Ramos (cell line): ENCODE measurements around the gene LBR.
"Not testable (repeated sequence)": the region's sequence is repeated elsewhere in the genome, so short reads cannot be mapped to it uniquely, and the experiment has no call there.

ENCODE experiments used
- in situ Hi-C: fragments of 300-500 bp; cut with MboI; formaldehyde crosslinking; loops from one replicate; pipeline ENCODE4 v1.14.3; 2022; ENCODE audit warnings: low sequenced_read_pairs; ENCODE audit not compliant: unreplicated experiment

LBR gene

GRCh38 chr1:225427235-225428067 lies at the start of gene LBR:
Gene LBR (minus strand): TSS chr1:225428038. CDS start chr1:225424075, 3,963 bp downstream.
- in situ Hi-C loops = no loop called here

- in situ Hi-C loops = loop anchor here (5.0 kb wide), 2 partner anchors 290 to 495 kb away; no protein-coding TSS in a partner anchor
These were observed 49.6 kb upstream of the LBR start for GRCh38 chr1:225477296-225477911.

GRCh38 chr1:225476538-225476988 lies 48.7 kb upstream of the LBR start:
- in situ Hi-C loops = loop anchor here (5.0 kb wide), 2 partner anchors 291 to 496 kb away; no protein-coding TSS in a partner anchor

GRCh38 chr1:225476100-225476511 lies 48.3 kb upstream of the LBR start:
- in situ Hi-C loops = loop anchor here (5.0 kb wide), 2 partner anchors 291 to 496 kb away; no protein-coding TSS in a partner anchor

- in situ Hi-C loops = loop anchor here (5.0 kb wide), 2 partner anchors 292 to 497 kb away; no protein-coding TSS in a partner anchor
These were observed 47.4 kb upstream of the LBR start for GRCh38 chr1:225474986-225475820.

- in situ Hi-C loops = no loop called here
These were observed 46.7 kb upstream of the LBR start for GRCh38 chr1:225474439-225474985.

- in situ Hi-C loops = not testable (repeated sequence)
These were observed 46.0 kb upstream of the LBR start for GRCh38 chr1:225473676-225474438.

GRCh38 chr1:225473266-225473665 lies 45.4 kb upstream of the LBR start:
- in situ Hi-C loops = not testable (repeated sequence)

GRCh38 chr1:225471453-225472301 lies 43.8 kb upstream of the LBR start:
- in situ Hi-C loops = no loop called here

- in situ Hi-C loops = no loop called here
These were observed 43.2 kb upstream of the LBR start for GRCh38 chr1:225471109-225471452.

- in situ Hi-C loops = no loop called here
These were observed 42.6 kb upstream of the LBR start for GRCh38 chr1:225470211-225471108.

GRCh38 chr1:225469051-225469450 lies 41.2 kb upstream of the LBR start:
- in situ Hi-C loops = no loop called here

GRCh38 chr1:225468270-225469020 lies 40.6 kb upstream of the LBR start:
- in situ Hi-C loops = no loop called here

GRCh38 chr1:225467193-225468020 lies 39.6 kb upstream of the LBR start:
- in situ Hi-C loops = no loop called here

- in situ Hi-C loops = no loop called here
These were observed 39.0 kb upstream of the LBR start for GRCh38 chr1:225466848-225467192.
